Prostate gland (tissue), 2 donors: ENCODE results near the gene AMBP. TPM values are rescaled to one million over a fixed set of nuclear protein-coding genes. Genes with fewer than 3 reads are reported as not detected.

Source experiments
- DNase-seq: peaks from one replicate; pipeline ENCODE4 v3.0.0-alpha.2; 2019; ENCODE audit warnings: low spot score
- H3K27ac ChIP-seq, 2 donors: fragments of 200-600 bp; sonication (generic); 2 replicates each; pipeline ENCODE4 v1.5.1; 2017 to 2019
- H3K27me3 ChIP-seq: fragments of 200-600 bp; sonication (generic); replicated peaks from 2 replicates; pipeline ENCODE4 v1.5.1; 2019; ENCODE audit not compliant: insufficient read depth
- H3K36me3 ChIP-seq, 2 donors: fragments of 200-600 bp; sonication (generic); 1 replicate in 1 of 2; 2 replicates in 1 of 2; pipeline versions ENCODE4 v1.5.1 to v1.8.1; 2017 to 2019
- H3K4me1 ChIP-seq: fragments of 200-600 bp; sonication (generic); replicated peaks from 2 replicates; pipeline ENCODE4 v1.5.1; 2019
- H3K4me3 ChIP-seq, 2 donors: fragments of 200-600 bp; sonication (generic); 2 replicates each; pipeline ENCODE4 v1.5.1; 2017 to 2019
- H3K9me3 ChIP-seq: fragments of 200-600 bp; sonication (generic); 2 replicates; pipeline ENCODE4 v1.5.1; 2017
- POLR2A ChIP-seq: fragments of 450-650 bp; IDR thresholded peaks from one replicate; pipeline ENCODE4 v1.6.1; 2016; ENCODE audit warnings: antibody characterized with exemption, mild to moderate bottlenecking
- POLR2AphosphoS5 ChIP-seq: sonication (generic); formaldehyde crosslinking; IDR thresholded peaks from one replicate; pipeline ENCODE4 v1.6.1; 2017; ENCODE audit warnings: antibody characterized with exemption
- WGBS: methylation state at CpG from one replicate; pipeline ENCODE4 v1.1.5; 2018; 5-methylcytosine and 5-hydroxymethylcytosine counted together
- intact Hi-C: fragments of 100-400 bp; cut with DNase I; formaldehyde crosslinking; loops from one replicate; pipeline ENCODE4 v1.14.2; 2022
- total RNA-seq, 2 donors: library from RNA; depleted of rRNA; stranded (reverse); fragments of >200 nt; gene quantifications; one replicate each; pipeline ENCODE4 v1.1.0, GENCODE V29; 2016
- TF ChIP-seq, protein P1 (sequence below), 4 experiments: fragments of 200-600 bp in 2 of 4; fragments of 450-650 bp in 2 of 4; sonication (generic) in 2 of 4; IDR thresholded peaks; 1 replicate in 3 of 4; 2 replicates in 1 of 4; pipeline ENCODE4 v1.5.1; 2016 to 2019; ENCODE audit warnings: antibody characterized with exemption in 4 of 4, mild to moderate bottlenecking in 2 of 4, moderate library complexity in 2 of 4

The AMBP gene
- total RNA-seq, 2 donors from 2014 or later = 0.23 to 1.5 TPM

DNA sequence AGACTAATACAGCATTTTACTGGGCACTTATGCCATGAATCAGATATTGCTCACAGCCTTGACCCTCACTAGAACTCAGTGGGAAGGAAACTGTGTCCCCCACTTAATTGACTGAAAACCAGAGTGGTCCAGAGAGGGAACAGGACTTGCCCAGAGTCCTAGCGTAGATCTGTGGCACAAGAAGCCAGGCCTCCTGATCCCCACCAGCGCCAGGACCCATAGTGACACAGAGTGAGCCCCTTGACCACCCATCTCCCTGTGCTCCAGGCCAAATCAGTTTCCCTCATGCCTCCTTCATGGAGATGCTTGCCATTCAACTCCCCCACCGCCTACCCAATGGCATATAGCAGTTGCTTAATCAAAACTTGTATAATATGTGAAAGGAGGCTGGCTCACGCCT is 12.7 kb upstream of the AMBP start:
- Histone ChIP-seq H3K9me3 (no peaks in the 10 kb centered on the region), H3K4me3 (no peak overlapping the region), H3K27me3 (no peaks in the 10 kb centered on the region), H3K4me1 (no peaks in the 10 kb centered on the region), H3K36me3 (no peaks in the 10 kb centered on the region), H3K27ac (no peak overlapping the region)
- intact Hi-C loops = no loop called here
- TF ChIP-seq POLR2A = no peak
- no peak for TF ChIP-seq POLR2AphosphoS5
- TF ChIP-seq, protein P1, sequence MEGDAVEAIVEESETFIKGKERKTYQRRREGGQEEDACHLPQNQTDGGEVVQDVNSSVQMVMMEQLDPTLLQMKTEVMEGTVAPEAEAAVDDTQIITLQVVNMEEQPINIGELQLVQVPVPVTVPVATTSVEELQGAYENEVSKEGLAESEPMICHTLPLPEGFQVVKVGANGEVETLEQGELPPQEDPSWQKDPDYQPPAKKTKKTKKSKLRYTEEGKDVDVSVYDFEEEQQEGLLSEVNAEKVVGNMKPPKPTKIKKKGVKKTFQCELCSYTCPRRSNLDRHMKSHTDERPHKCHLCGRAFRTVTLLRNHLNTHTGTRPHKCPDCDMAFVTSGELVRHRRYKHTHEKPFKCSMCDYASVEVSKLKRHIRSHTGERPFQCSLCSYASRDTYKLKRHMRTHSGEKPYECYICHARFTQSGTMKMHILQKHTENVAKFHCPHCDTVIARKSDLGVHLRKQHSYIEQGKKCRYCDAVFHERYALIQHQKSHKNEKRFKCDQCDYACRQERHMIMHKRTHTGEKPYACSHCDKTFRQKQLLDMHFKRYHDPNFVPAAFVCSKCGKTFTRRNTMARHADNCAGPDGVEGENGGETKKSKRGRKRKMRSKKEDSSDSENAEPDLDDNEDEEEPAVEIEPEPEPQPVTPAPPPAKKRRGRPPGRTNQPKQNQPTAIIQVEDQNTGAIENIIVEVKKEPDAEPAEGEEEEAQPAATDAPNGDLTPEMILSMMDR (IDR thresholded peaks at IDR 0.05) = no peak
- DNase-seq = no peak
- 96% methylated on average over 4 of the region's 4 CpGs for WGBS

DNA sequence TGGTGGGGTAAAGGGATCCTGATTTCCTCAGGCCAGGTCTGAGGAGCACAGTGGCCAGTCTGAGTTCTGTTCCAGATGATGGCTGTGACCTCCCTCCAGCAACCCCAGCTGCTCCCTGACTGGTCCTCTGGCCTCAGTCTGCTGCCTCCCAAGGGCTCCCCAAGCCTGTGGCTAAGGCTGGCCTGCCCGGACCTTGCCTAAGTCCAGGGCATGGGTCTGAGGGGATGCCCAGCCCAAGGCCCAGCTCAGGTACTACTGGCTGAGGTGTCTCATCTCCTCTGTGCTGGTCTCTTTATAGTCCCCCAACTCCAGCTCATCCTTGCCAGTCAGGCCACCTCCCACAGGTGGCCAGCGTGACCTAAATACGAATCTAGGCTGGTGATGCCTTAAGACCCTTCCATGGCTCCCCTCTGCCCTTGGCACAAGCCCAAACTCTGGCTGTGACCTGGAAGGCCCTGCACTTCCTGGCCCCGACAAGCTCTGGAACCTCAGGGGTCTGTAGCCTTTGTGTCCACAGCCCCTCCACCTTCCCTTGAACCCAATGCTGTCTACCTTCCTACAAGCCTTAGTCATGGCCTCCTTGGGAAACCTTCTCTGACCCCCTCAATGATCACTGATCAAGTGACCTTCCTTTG is 11.2 kb upstream of the AMBP start:
- no peaks in the 10 kb centered on the region for H3K27me3 ChIP-seq
- intact Hi-C loops = no loop called here
- WGBS = 97% methylated on average over 4 of the region's 4 CpGs
- no peaks in the 10 kb centered on the region for H3K9me3 ChIP-seq
- no peak for DNase-seq
- H3K36me3 ChIP-seq = no peaks in the 10 kb centered on the region
- TF ChIP-seq, protein P1 (IDR thresholded peaks at IDR 0.05) = no peak
- TF ChIP-seq POLR2A = no peak
- H3K4me1 ChIP-seq = no peaks in the 10 kb centered on the region
- H3K4me3 ChIP-seq = no peak overlapping the region
- H3K27ac ChIP-seq = no peak overlapping the region

DNA sequence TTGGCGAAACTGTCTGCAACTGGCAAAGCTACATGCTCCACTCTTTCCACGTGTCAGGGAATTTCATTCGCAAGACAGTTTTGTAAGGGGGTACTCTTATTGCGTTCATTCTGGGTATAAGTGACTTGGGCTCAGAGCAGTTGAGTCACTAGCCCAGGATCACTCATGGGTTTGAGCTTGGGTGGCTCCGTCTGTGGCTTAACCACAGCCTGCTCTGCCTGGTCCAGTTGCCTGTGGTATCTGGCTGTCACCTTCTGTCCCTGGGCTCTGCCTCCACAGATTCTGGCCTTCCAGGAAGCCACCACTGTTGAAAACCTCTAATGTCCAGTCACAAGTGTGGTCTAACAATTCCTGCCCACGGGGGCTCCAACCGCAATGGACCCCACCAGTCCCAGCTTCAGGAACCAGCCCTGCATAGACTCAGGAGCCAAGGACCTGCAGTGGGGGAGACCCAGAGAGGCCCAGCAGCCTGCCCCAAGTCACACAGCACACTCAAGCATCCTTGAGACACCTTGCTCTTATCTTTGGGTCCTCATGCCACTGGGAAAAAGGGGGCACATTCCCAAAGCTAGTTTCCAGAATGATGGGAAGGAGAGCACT is 10.6 kb upstream of the AMBP start:
- no peaks in the 10 kb centered on the region for H3K4me1 ChIP-seq
- H3K27ac ChIP-seq = no peak overlapping the region
- no peaks in the 10 kb centered on the region for H3K9me3 ChIP-seq
- H3K4me3 ChIP-seq = no peak overlapping the region
- intact Hi-C loops = no loop called here
- no peaks in the 10 kb centered on the region for H3K27me3 ChIP-seq
- WGBS = 94% methylated on average over 7 of the region's 7 CpGs
- no peak for DNase-seq
- TF ChIP-seq POLR2AphosphoS5 (no peak), POLR2A (no peak)
- TF ChIP-seq, protein P1 (IDR thresholded peaks at IDR 0.05) = no peak
- no peaks in the 10 kb centered on the region for H3K36me3 ChIP-seq

DNA sequence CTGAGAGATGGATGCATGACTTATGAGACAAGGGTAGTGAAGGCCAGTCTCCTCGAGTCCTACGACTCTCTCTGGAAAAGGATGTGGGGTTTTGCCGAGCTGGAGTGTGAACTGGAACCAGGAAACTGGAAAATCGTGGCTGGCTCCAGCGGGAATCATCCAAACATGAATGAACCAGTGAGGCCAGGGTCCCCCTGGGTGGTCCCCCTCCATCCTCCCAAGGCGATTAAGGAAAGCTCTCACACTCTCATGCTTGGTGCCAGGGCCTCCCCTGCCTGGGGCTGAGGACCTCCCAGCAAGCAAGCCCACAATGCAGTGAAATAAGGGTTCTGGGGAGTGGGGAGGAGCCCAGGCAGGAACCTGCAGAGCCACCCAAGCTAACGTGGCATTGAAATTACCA is 9.6 kb upstream of the AMBP start:
- Histone ChIP-seq H3K4me1 (no peaks in the 10 kb centered on the region), H3K4me3 (no peak overlapping the region), H3K27me3 (no peaks in the 10 kb centered on the region), H3K36me3 (no peaks in the 10 kb centered on the region), H3K27ac (no peak overlapping the region), H3K9me3 (no peaks in the 10 kb centered on the region)
- no peak for DNase-seq
- TF ChIP-seq POLR2A = no peak
- TF ChIP-seq, protein P1 (IDR thresholded peaks at IDR 0.05) = no peak
- TF ChIP-seq POLR2AphosphoS5 = no peak
- WGBS = 73% methylated on average over 7 of the region's 7 CpGs
- intact Hi-C loops = no loop called here

DNA sequence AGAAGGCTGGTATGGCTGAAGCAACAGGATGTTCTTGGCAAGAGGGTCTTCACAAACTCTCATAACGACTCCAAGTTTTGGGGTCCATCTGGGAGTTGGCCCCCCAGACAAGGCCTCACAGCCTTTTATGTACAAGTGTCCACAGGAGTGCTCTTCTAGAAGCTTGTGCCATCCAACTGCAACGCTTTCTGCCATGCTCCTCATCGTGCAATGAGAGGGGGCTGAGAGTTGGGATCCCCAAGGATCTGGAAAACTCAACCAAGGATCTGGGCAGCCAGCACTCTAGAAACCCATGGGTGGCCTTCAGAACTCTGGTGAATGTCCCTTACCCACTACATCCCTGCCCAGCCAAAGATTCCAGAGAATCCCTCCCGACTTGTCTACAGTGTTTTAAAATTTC is 8.5 kb upstream of the AMBP start:
- Histone ChIP-seq H3K4me1 (no peaks in the 10 kb centered on the region), H3K9me3 (no peaks in the 10 kb centered on the region), H3K27me3 (no peaks in the 10 kb centered on the region), H3K4me3 (no peak overlapping the region), H3K36me3 (no peaks in the 10 kb centered on the region), H3K27ac (no peak overlapping the region)
- TF ChIP-seq POLR2AphosphoS5 (no peak), POLR2A (no peak)
- TF ChIP-seq, protein P1 (IDR thresholded peaks at IDR 0.05) = no peak
- DNase-seq = no peak
- WGBS = 94% methylated on average over 4 of the region's 4 CpGs
- intact Hi-C loops = no loop called here
